ENCODE data around the gene PDCD1LG2. TPM values are rescaled to one million over a fixed set of nuclear protein-coding genes. Genes with fewer than 3 reads are reported as not detected.

The PDCD1LG2 gene
- total RNA-seq, 1 experiment from 2014 or later = not detected

DNA sequence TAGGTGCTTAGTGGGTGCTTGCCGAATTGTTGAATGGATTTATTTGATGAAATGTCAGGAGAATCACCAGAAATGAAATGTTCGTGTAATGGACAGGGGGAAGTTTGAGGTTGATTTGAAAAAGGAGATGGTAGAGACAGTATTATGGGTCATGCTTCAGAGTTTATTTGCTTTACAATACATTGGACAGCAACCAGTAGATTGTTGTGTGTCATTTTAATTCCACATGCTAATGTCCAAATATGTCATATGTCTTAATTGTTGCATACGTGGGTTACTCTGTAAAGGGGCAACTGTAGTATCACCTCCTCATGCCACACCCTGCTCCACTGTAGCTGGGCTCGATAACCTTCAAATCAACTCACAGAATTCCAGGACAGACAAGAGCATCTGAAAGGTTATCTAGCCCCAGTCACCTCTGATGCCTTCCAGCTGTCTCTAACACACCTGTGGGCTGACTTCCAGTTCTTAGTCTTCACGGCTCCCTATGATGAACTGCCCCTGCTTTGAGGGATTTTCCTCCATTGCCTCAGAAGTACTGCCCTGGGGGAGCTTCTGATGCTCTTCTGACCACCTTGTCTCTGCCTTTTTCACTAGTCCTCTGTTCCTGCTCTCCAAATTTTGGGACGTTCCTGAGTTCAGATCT lies 1.7 kb downstream of the PDCD1LG2 start:
- Histone ChIP-seq H3K9me3 (ENCODE audit: control insufficient read depth, insufficient read depth, low read depth, low read length) (no peaks in the 10 kb centered on the region), H3K27ac (ENCODE audit: low read length) (no peak overlapping the region), H3K4me1 (ENCODE audit: control insufficient read depth, insufficient read depth, low read length) (no peaks in the 10 kb centered on the region), H3K36me3 (ENCODE audit: control insufficient read depth, insufficient read depth, low read length) (no peaks in the 10 kb centered on the region), H3K27me3 (ENCODE audit: control insufficient read depth, insufficient read depth, low read length) (no peaks in the 10 kb centered on the region), H3K4me3 (ENCODE audit: low read depth in 2 of 2, low read length in 2 of 2) (no peak overlapping the region)
- in situ Hi-C loops (cut with HindIII; ENCODE audit: low pct_unique_long_range_greater_than_20kb, low sequenced_read_pairs) = no loop called here
- ATAC-seq = no peak
- ChIA-PET CTCF (no interaction called here), POLR2A (no interaction called here)
- intact Hi-C loops (cut with micrococcal nuclease; ENCODE audit: unreplicated experiment) = no loop called here
- TF ChIP-seq POLR2AphosphoS5 (IDR thresholded peaks at IDR 0.05; ENCODE audit: low read depth, low read length) (no peak), SIN3A (IDR thresholded peaks at IDR 0.05; ENCODE audit: borderline replicate concordance, insufficient read depth, low read depth, low read length) (no peak), TCF7L2 (IDR thresholded peaks at IDR 0.05; ENCODE audit: low read depth, low read length) (no peak)
- TF ChIP-seq, protein P1, sequence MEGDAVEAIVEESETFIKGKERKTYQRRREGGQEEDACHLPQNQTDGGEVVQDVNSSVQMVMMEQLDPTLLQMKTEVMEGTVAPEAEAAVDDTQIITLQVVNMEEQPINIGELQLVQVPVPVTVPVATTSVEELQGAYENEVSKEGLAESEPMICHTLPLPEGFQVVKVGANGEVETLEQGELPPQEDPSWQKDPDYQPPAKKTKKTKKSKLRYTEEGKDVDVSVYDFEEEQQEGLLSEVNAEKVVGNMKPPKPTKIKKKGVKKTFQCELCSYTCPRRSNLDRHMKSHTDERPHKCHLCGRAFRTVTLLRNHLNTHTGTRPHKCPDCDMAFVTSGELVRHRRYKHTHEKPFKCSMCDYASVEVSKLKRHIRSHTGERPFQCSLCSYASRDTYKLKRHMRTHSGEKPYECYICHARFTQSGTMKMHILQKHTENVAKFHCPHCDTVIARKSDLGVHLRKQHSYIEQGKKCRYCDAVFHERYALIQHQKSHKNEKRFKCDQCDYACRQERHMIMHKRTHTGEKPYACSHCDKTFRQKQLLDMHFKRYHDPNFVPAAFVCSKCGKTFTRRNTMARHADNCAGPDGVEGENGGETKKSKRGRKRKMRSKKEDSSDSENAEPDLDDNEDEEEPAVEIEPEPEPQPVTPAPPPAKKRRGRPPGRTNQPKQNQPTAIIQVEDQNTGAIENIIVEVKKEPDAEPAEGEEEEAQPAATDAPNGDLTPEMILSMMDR (IDR thresholded peaks at IDR 0.05) = no peak
- TF ChIP-seq, protein P2, sequence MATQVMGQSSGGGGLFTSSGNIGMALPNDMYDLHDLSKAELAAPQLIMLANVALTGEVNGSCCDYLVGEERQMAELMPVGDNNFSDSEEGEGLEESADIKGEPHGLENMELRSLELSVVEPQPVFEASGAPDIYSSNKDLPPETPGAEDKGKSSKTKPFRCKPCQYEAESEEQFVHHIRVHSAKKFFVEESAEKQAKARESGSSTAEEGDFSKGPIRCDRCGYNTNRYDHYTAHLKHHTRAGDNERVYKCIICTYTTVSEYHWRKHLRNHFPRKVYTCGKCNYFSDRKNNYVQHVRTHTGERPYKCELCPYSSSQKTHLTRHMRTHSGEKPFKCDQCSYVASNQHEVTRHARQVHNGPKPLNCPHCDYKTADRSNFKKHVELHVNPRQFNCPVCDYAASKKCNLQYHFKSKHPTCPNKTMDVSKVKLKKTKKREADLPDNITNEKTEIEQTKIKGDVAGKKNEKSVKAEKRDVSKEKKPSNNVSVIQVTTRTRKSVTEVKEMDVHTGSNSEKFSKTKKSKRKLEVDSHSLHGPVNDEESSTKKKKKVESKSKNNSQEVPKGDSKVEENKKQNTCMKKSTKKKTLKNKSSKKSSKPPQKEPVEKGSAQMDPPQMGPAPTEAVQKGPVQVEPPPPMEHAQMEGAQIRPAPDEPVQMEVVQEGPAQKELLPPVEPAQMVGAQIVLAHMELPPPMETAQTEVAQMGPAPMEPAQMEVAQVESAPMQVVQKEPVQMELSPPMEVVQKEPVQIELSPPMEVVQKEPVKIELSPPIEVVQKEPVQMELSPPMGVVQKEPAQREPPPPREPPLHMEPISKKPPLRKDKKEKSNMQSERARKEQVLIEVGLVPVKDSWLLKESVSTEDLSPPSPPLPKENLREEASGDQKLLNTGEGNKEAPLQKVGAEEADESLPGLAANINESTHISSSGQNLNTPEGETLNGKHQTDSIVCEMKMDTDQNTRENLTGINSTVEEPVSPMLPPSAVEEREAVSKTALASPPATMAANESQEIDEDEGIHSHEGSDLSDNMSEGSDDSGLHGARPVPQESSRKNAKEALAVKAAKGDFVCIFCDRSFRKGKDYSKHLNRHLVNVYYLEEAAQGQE (IDR thresholded peaks at IDR 0.05; ENCODE audit: insufficient read depth in 1 of 2, low read depth in 2 of 2, low read length in 1 of 2) = no peak
- no TSS peak for BruUV-seq (replicated peaks)
- DNase-seq (ENCODE audit: low read depth, low spot score) = no peak

DNA sequence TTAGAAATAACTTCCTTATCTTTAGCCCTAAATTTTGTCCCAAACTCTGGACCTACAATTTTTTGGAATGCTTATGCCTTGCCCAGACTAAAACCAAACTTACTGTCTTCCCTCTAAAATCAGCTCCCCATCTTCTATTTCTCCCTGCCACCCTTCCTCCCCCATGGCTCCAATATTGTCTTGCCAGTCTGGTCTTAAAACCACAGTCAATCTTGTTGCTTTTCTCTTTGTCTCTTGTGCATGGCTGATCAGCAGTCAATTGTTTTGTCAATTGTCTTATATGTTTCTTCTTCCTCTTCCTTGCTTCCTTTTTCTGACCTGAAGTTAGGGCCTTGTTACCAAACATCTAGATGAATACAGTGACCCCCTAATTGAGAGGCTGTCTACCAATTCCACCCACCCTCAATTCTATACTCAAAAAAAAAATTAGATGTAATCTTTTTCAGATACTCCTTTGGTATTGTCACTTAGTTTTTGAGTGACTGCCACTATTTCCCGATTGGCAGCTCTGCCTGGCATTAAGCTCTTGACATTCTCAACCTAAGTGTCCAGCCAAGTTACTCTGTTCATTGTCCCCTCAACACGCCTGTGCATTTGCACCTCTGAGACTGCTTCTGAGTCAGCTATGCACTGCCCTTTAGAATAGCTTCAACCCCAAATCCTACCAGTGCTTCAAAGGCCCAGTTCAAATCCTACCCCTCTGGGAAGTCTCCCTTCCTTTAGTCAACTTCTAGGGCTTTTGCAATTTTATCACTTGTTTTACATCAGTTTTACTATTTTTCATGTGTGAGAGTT lies 2.5 kb downstream of the PDCD1LG2 start:
- Histone ChIP-seq H3K27me3 (ENCODE audit: control insufficient read depth, insufficient read depth, low read length) (no peaks in the 10 kb centered on the region), H3K9me3 (ENCODE audit: control insufficient read depth, insufficient read depth, low read depth, low read length) (no peaks in the 10 kb centered on the region), H3K36me3 (ENCODE audit: control insufficient read depth, insufficient read depth, low read length) (no peaks in the 10 kb centered on the region), H3K4me1 (ENCODE audit: control insufficient read depth, insufficient read depth, low read length) (no peaks in the 10 kb centered on the region), H3K27ac (ENCODE audit: low read length) (no peak overlapping the region), H3K4me3 (ENCODE audit: low read depth in 2 of 2, low read length in 2 of 2) (no peak overlapping the region)
- TF ChIP-seq, protein P1 (IDR thresholded peaks at IDR 0.05) = no peak
- TF ChIP-seq SIN3A (IDR thresholded peaks at IDR 0.05; ENCODE audit: borderline replicate concordance, insufficient read depth, low read depth, low read length) (no peak), TCF7L2 (IDR thresholded peaks at IDR 0.05; ENCODE audit: low read depth, low read length) (no peak), POLR2AphosphoS5 (IDR thresholded peaks at IDR 0.05; ENCODE audit: low read depth, low read length) (no peak)
- TF ChIP-seq, protein P2 (IDR thresholded peaks at IDR 0.05; ENCODE audit: insufficient read depth in 1 of 2, low read depth in 2 of 2, low read length in 1 of 2) = no peak
- intact Hi-C loops (cut with micrococcal nuclease; ENCODE audit: unreplicated experiment) = no loop called here
- BruUV-seq (replicated peaks) = no TSS peak
- ChIA-PET CTCF (no interaction called here), POLR2A (no interaction called here)
- no peak for ATAC-seq
- DNase-seq (ENCODE audit: low read depth, low spot score) = no peak
- in situ Hi-C loops (cut with HindIII; ENCODE audit: low pct_unique_long_range_greater_than_20kb, low sequenced_read_pairs) = no loop called here

All from Panc1 (cell line).